HG03095 (cell line): ENCODE data around the gene TRIM61.
A peak's percentile ranks its signal among the peaks of the same experiment; 100 is the strongest.
"Not testable (repeated sequence)": the region's sequence is repeated elsewhere in the genome, so short reads cannot be mapped to it uniquely, and the experiment has no call there.

Experiments
- ATAC-seq: cut with Tn5 transposase; IDR thresholded peaks from one replicate; pipeline ENCODE4 v1.9.1; 2021; ENCODE audit warnings: moderate library complexity; ENCODE audit not compliant: unreplicated experiment

Gene TRIM61

DNA sequence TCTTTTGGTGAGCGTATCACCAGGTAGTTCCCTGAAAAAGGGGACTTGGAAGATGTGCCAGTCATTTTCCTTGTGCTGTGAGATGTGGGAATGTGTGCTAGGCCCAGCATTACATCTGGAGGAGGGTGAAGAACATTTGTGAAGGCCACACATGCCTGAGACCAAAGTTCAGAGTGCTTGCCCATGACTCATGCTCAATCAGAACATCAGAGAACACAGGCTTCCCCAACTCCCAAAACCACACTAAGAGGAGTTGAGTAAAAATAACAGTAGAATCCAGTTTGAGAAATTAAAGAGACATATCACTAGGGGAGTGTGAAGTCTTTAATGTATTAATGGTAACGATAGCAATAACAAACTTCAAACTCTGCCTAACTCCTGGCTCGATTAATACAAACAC lies 18.0 kb downstream of the TRIM61 start:
- ATAC-seq, result not testable (repeated sequence)

DNA sequence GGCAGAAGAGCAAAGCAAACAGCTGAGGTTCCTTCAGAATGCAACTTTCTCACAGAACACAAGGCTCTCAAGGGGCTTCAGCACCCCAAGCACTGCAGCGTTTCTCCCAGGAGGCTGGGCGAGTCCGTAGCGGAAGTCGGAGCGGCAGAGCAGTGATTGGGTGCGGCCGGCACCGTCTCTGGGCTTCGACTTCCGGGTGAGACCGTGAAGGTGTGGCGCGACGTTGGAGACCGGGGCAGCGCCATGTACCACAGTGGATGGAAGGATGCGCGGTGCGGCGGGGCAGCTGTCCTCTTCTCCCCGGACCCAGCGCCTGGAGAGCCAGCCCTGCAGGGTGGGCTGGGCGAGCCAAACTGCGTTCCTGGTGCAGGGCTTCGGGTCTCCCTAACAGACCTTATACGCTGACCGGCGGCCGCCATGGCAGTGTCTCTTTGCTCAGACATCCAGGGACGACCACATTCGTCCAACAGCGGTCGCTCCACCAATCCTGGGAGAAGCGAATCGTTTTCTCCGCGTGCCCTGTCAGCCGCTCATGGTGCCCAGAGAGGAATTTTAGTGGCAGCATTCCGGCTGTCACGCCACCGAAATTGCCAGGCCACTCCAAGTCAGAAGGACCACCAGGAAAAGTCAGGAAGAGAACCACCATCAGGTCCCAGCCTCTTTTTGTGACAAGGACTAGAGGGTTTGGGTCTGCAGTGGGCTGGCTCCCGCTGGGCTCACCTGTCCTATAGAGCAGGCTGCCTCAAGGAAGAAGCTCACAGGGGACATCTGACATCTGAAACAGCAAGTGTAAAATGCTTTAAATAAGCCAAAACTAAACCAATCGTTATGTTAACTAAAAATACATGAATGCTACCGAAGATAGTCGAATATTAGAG lies 20.5 kb downstream of the TRIM61 start:
- ATAC-seq, result peak; percentile 100

DNA sequence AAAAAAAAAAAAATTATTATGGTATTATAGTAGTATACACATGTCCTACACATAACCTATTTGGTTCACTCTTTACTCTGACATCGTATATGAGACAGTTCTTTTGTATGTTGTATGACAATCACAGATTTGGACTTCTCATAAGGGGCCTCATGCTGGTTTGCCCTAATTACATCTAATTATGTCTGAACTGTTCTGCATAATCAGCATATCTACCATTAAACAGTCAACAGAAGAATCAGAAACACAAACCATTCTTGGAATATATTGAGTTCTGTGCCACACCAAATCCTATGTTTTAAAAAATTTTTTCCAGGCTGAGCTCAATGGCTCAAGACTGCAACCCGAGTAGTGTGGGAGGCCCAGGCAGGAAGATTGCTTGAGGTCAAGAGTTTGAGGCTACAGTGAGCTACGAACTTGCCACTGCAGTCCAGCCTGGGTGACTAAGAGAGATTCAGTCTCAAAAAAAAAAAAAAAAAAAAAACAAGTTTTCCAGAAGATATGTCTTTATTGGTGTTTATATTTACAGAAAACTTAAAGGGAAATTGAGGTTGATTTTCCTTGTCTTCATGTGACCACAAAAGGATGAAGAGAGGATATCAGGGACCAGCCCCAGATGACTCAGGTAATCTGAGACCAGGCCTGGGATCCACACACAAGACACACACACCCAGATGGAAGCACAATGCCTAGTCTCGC lies 22.2 kb downstream of the TRIM61 start:
- ATAC-seq, result no peak

DNA sequence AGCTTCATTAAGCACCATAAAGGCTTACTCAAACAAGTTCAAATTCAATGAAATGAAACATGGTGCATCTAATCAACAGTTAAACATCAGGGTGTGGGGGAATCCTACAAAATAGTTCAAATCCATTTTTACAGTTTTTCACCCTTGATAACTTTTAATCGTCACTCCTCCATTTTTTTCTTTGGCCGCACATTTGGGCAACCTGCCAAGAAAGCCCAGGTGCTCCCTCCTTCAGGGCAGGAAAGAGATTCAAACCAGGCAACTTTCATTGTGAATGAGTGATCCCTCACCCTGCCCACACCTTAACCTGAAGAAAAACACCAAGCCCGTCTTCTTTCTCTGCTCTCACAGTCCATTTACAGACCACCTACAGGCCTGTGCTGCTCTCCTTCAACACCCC lies 24.9 kb downstream of the TRIM61 start:
- ATAC-seq, result no peak

DNA sequence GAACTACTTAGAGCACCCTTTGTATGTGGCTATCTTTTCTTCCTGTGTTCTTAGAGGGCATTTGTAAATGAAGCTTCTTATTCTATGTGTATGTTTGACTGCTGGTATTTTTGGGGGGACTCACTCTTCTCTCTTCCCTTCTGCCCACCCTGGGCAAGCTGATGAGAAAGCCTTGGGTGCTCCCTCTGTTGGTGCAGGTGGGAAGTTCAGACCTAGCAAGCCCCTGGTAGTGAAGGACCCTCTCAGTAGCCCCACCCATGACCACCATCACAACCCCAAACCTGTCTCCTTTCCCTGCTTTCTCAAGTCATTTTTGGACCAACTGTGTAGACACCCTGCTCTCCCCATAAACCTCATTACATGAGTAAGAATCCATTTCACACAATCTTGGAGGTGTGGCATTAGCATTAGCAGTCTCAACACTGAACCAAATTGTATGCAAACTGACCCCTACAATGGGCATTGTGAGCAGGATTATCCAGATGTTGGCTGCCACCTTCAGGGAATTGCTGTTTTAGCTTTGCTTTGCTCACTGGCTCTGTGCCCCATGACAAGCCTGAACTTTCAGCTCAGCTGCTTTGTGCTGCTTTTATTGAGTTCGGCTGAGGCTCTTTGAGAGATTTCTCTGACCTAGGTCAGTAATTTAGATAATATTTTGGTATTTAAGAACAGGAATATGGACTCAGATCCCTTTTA lies 27.9 kb downstream of the TRIM61 start:
- ATAC-seq, result no peak

DNA sequence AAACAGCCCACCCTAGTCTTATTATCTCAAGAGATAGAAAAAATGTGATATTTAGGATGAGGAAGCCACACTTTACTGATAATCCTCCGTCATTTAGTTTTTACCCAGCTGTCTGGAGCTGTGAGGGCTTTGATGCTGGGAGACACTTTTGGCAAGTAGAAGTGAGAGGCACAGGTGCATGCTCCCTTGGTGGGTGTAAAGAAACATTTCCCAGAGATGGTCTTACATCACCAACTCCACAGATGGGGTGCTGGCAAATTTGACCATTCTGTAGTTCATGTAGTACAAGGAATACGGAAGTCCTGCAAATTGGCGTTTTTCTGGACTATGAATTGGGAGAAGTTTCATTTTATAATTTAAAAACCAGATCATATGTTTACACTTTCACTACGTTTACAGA lies 28.5 kb downstream of the TRIM61 start:
- ATAC-seq, result no peak

DNA sequence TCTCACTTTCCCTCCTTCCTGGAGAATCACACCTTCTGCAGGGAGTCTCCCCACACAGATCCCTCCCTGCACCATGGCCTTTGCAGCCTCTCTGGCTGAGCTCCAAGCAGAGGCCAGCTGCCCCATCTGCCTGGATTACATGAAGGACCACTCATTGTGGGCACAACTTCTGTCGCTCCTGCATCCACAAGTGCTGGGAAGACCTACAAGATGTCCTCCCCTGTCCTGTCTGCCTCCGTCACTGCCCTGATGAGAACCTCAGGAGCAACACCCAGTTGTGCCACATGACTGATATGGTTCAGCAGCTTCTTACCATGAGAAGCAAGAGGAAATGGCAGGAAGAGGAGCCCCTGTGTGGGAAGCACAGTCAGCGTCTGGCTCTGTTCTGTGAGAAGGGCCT lies 29.5 kb downstream of the TRIM61 start:
- ATAC-seq, result not testable (repeated sequence)

DNA sequence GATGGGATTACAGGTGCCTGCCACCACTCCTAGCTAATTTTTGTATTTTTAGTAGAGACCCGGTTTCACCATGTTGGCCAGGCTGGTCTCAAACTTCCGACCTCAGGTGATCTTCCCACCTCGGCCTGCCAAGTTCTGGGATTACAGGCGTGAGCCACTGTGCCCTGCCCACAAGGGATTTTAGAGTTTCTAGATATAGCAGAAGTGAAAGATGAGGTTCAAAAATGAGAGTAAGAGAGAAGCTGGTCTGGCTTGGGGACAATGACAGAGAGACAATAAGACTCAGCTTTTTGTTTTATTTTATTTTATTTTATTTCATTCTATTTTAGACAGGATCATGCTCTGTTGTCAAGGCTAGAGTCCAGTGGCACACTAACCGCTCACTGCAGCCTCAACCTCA lies 30.6 kb downstream of the TRIM61 start:
- peak; percentile 46 for ATAC-seq

DNA sequence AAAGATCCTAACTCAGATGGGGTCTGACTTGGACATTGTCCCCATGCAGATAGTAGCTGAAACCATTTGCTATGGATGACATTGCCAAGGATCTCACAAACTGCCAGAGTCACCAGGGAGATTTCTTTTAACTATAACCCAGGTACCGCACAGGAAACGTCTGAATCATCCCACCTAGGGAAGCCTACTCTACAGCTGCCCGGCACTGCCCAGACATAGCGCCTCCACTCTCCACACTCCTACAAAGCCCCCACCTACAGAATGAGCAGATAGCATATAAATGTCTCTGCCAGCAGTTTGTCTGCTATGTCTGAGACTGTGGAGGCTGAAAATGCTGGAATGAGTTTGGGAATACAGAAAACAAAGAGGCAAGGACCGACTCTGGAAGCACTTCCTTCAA lies 32.3 kb downstream of the TRIM61 start:
- no peak for ATAC-seq

DNA sequence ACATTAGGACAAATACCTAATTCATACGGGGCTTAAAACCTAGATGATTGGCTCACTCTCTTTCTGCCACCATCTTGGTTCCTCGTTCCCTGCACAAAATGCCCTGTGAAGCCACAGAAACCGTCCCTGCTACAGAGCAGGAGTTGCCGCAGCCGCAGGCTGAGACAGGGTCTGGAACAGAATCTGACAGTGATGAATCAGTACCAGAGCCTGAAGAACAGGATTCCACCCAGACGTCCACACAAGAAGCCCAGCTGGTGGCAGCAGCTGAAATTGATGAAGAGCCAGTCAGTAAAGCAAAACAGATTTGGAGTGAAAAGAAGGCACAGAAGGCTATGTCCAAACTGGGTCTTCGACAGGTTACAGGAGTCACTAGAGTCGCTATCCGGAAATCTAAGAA lies 34.3 kb downstream of the TRIM61 start:
- no peak for ATAC-seq

DNA sequence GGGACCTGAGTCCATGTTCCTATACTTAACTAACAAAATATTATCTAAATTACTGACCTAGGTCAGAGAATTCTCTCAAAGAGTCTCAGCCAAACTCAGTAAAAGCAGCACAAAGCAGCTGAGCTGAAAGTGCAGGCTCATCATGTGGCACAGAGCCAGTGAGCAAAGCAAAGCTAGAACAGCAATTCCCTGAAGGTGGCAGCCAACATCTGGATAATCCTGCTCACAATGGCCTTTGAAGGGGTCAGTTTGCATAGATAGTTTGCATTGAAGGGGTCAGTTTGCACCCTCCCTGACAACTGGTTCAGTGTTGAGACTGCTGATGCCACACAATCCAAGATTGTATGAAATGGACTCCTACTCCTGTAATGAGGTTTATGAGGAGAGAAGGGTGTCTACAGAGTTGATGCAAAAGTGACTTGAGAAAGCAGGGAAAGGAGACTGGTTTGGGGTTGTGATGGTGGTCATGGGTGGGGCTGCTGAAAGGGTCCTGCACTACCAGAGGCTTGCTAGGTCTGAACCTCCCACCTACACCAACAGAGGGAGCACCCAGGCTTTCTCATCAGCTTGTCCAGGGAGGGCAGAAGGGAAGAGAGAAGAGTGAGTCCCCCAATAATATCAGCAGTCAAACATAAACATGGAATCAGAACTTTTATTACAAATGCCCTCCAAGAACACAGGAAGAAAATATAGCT lies 39.7 kb downstream of the TRIM61 start:
- ATAC-seq, result peak; percentile 52

DNA sequence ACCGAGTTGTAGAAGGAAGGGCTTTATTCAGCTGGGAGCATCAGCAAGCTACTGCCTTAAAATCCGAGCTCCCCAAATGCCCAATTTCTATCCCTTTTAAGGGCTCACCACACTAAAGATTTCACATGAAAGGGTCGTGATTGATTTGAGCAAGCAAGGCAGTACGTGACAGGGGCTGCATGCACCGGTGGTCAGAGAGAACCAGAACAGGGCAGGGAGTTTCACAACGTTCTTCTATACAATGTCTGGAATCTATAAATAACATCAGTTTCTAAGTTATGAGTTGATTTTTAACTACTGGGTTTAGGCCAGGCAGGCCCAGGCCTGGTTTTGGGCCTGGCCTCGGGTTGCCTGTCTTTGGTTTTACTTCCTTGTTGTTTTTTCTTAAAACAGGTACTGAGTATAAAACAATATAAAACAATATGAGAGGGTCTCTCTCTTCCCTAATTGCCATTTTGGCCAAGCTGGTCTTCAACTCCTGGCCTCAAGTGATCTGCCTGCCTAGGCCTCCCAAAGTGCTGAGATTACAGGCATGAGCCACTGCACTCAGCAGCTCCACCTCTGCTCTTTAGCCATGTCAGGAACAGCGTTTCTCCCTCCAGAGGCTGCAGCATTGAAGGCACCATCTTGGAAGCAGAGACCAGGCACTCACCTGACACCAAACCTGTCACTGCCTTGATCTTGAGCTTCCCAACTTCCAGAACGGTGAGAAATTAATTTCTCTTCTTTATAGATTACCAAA lies 41.4 kb downstream of the TRIM61 start:
- ATAC-seq, result peak; percentile 49

DNA sequence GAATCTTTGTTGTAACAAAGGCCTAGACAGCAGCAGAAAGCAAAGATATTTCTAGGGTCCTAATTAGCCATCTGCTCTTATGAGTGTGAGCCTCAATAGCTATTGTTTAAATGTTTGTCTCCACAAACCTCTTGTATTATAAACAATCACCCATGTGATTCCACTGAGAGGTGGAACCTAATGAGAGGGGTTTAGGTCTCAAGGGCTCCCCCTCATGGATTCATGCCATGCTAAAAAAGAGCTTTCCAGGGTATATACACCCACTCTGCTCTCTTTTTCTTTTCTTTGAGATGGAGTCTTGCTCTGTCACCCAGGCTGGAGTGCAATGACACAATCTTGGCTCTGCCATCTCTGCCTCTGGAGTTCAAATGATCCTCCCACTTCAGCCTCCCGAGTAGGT lies 42.1 kb downstream of the TRIM61 start:
- peak; percentile 55 for ATAC-seq

DNA sequence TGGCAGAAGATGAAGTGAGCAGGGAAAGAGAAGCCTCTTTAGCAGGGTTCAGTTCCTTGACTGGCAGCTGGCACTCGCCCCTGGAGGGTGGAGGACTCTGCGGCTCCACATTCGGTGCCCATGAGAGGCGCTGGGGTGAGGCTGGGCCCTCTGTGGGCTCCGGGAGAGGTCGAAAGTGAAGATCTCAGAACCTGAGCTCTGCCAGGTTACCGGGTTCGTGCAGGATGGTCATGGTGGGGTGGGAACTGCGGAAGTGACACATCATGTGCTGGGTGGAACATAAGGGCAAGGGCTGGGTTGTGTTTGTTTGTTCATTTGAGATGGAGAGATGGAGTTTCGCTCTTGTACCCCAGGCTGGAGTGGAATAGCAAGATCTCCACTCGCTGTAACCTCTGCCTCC lies 44.2 kb downstream of the TRIM61 start:
- ATAC-seq, result no peak

DNA sequence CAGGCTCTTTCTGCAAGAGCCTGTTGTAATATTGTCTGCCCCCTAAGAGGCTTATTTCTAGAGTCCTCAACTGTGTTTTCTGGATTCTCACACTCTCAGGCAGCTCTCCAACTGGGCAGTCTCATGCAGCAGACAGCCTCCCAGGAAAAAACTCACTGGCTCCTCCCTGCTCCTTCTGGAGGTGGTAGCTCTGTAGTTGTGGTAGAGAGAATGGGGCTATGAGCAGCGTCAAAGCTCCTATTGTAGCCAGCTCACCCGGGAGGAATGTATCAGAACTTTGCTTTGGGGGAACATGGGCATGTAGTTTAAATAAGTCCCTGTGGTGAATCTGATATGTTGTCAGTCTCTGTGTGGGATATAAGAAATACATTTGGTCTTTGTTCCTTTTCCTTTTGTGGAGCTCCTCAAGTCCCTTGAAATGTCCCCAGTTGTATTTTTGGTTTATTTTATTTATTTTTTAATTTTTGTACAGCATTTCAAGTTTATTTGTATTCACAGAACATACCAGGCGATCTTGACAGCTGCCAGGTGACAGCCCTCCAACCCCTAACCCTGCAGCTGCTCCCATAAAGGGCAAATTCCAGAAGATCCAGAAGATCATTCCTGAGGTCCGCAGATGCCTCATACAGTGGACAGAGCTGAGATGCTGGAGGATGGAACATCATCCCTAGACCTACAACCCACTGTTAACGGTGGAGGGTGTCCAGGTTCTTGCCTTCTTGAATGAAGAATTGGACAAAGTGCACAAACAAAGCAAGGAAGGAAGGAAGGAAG lies 45.7 kb downstream of the TRIM61 start:
- ATAC-seq, result no peak

DNA sequence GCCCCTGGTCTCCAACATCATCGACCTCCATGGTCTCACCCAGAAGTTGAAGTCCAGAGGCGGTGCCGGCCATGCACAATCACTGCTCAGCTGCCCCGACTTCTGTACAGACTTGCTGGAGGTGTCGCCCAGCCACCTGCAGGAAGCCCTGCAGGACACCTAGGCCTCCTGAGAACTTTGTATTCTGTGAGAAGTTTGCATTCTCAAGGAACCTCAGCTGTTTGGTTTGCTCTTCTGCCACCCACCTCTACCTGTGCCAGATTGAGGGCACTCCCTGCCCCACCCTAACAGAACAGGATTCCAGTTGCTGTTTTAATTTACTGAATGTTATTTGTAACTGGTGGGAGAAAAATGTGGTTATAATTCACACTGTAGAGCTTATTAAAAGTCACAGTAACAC lies 46.8 kb downstream of the TRIM61 start:
- ATAC-seq, result no peak

DNA sequence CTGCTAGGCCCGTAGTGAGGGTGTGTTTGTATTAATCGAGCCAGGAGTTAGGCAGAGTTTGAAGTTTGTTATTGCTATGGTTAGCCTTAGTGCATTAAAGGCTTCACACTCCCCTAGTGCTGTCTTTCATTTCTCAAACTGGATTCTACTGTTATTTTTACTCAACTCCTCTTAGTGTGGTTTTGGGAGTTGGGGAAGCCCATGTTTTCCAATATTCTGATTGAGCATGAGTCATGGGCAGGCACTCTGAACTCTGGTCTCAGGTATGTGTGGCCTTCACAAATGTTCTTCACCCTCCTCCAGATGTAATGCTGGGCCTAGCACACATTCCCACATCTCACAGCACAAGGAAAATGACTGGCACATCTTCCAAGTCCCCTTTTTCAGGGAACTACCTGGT lies 50.4 kb downstream of the TRIM61 start:
- ATAC-seq, result not testable (repeated sequence)

DNA sequence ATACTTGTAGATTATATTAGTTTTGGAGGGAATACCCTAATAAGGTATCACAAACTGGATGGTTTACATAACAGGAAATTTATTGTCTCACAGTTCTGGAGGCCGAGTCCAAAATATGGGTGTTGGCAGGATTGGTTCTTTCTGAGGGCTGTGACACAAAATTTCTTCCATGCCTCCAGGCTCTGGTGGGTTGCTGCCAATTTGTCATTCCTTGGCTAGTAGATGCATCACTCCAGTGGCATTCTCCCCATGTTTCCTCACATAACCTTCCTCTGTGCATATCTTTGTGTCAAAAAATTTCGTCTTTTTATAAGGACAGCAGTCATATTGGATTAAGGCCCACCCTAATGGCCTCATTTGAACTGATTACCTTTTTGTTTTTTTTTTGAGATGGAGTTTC lies 51.2 kb downstream of the TRIM61 start:
- no peak for ATAC-seq

DNA sequence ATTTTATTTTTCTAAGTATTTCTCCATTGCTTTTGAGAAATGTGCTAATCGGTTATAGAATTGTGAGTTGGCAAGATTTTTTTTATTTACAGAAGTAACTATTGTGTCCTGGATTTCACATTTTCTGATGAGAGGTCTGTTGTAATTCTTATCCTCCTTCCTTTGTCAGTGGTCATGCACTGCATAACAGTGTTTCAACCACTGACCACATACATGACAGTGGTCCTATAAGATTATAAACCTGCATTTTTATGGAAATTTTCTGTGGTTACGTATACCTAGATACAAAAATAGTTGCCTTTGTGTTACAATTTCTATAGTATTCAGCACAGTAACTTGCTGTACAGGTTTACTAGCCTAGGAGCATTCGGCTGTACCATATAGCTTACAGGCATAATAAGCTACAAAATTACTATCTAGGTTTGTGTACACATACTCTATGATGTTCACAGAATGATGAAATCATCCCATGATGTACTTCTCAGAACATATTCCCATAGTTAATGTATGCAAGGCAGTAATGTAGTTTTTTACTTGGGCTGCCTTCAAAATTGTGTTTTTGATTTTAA lies 52.7 kb downstream of the TRIM61 start:
- peak; percentile 61 for ATAC-seq
